K562 (cell line): ENCODE data around the gene MFSD12. TPM values are rescaled to one million over a fixed set of nuclear protein-coding genes. Genes with fewer than 3 reads are reported as not detected.

Experiments
- AFF1 ChIP-seq, 2 experiments: fragments of 450-650 bp; IDR thresholded peaks; 2 replicates each; pipeline ENCODE4 v1.6.1; 2018; ENCODE audit warnings: mild to moderate bottlenecking in 2 of 2, low read depth in 1 of 2; ENCODE audit not compliant: partially characterized antibody in 2 of 2
- CREBBP ChIP-seq: IDR thresholded peaks from one replicate; pipeline ENCODE4 v1.6.1; 2012; ENCODE audit warnings: low read depth, mild to moderate bottlenecking, control low read depth, inconsistent platforms, low read length
- GMEB1 ChIP-seq: fragments of 250-450 bp; sonication (Bioruptor Pico); IDR thresholded peaks from 2 replicates; pipeline ENCODE4 v1.4.0; 2020; ENCODE audit warnings: mild to moderate bottlenecking
- MYBL2 ChIP-seq, 2 experiments: fragments of 450-650 bp in 1 of 2; sonication (generic) in 1 of 2; formaldehyde crosslinking in 1 of 2; IDR thresholded peaks; 2 replicates each; pipeline versions ENCODE4 v1.6.1 to v1.8.1; 2017 to 2022; ENCODE audit warnings: borderline replicate concordance in 1 of 2, inconsistent platforms in 1 of 2, low read depth in 1 of 2, mild to moderate bottlenecking in 1 of 2, missing genetic modification reagents in 1 of 2, moderate library complexity in 1 of 2
- SMARCA4 ChIP-seq: fragments of 450-650 bp; IDR thresholded peaks from 2 replicates; pipeline ENCODE4 v1.6.1; 2016
- STAT5B ChIP-seq: fragments of 250-450 bp; sonication (Bioruptor Pico); IDR thresholded peaks from 2 replicates; pipeline ENCODE4 v1.8.0; 2021; ENCODE audit warnings: mild to moderate bottlenecking, inconsistent platforms
- TAF1 ChIP-seq: IDR thresholded peaks from 2 replicates; pipeline ENCODE4 v1.6.1; 2011; ENCODE audit warnings: mild to moderate bottlenecking, low read length, moderate library complexity; ENCODE audit not compliant: insufficient read depth, control insufficient read depth, severe bottlenecking; ENCODE audit errors: extremely low read depth
- YBX1 ChIP-seq: fragments of 450-650 bp; IDR thresholded peaks from 2 replicates; pipeline ENCODE4 v1.7.1; 2016; ENCODE audit warnings: mild to moderate bottlenecking
- ZBTB17 ChIP-seq: fragments of 450-650 bp; formaldehyde crosslinking; IDR thresholded peaks from 2 replicates; pipeline ENCODE4 v1.4.0; 2020; ENCODE audit warnings: mild to moderate bottlenecking
- ZBTB9 ChIP-seq: fragments of 450-650 bp; formaldehyde crosslinking; IDR thresholded peaks from 2 replicates; pipeline ENCODE4 v1.4.0; 2020; ENCODE audit warnings: mild to moderate bottlenecking, moderate library complexity
- ZNF507 ChIP-seq: conservative IDR thresholded peaks from 2 replicates; pipeline ENCODE4 v1.6.1; 2017; ENCODE audit warnings: missing genetic modification characterization, missing compliant biosample characterization
- ZNF77 ChIP-seq: fragments of 250-450 bp; sonication (Bioruptor Pico); IDR thresholded peaks from 2 replicates; pipeline ENCODE4 v1.5.0; 2020
- polyA plus RNA-seq, 8 experiments: library from polyadenylated mRNA; depleted of rRNA in 4 of 8; stranded (reverse) in 5 of 8; unstranded in 3 of 8; fragments of >200 nt; fragmentation: Nextera tagmentation in 2 of 8; fragmentation: Illumina TruSeq in 1 of 8; extraction: Ambion mirVana in 2 of 8; extraction: Trizol in 1 of 8; gene quantifications; 2 replicates each; pipeline versions ENCODE4 v1.2.1 to v1.2.3, GENCODE V29; 2011 to 2014; ENCODE audit warnings: inconsistent platforms in 1 of 8, missing spikeins in 1 of 8
- total RNA-seq, 7 experiments: library from RNA; depleted of rRNA in 6 of 7; stranded (reverse); fragments of >200 nt in 6 of 7; fragmentation: Illumina TruSeq in 2 of 7; extraction: Trizol in 2 of 7; gene quantifications; 2 replicates each; pipeline versions ENCODE4 v1.2.1 to v1.2.3, GENCODE V29; 2011 to 2021; ENCODE audit warnings: low replicate concordance in 1 of 7
- TF ChIP-seq, protein P1 (sequence below): sonication (generic); formaldehyde crosslinking; IDR thresholded peaks from 2 replicates; pipeline ENCODE4 v1.8.0; 2022; ENCODE audit warnings: mild to moderate bottlenecking, low read depth, missing genetic modification reagents
- TF ChIP-seq, protein P2 (sequence below): sonication (generic); formaldehyde crosslinking; IDR thresholded peaks from 2 replicates; pipeline ENCODE4 v1.8.0; 2022; ENCODE audit warnings: mild to moderate bottlenecking, missing genetic modification reagents

The MFSD12 gene
- total and polyA plus RNA-seq, 9 of the 15 experiments (the other 6 are each of a cell fraction or from before 2014, with no cell fraction given): 0.69 to 112 (median 31.8) TPM

DNA sequence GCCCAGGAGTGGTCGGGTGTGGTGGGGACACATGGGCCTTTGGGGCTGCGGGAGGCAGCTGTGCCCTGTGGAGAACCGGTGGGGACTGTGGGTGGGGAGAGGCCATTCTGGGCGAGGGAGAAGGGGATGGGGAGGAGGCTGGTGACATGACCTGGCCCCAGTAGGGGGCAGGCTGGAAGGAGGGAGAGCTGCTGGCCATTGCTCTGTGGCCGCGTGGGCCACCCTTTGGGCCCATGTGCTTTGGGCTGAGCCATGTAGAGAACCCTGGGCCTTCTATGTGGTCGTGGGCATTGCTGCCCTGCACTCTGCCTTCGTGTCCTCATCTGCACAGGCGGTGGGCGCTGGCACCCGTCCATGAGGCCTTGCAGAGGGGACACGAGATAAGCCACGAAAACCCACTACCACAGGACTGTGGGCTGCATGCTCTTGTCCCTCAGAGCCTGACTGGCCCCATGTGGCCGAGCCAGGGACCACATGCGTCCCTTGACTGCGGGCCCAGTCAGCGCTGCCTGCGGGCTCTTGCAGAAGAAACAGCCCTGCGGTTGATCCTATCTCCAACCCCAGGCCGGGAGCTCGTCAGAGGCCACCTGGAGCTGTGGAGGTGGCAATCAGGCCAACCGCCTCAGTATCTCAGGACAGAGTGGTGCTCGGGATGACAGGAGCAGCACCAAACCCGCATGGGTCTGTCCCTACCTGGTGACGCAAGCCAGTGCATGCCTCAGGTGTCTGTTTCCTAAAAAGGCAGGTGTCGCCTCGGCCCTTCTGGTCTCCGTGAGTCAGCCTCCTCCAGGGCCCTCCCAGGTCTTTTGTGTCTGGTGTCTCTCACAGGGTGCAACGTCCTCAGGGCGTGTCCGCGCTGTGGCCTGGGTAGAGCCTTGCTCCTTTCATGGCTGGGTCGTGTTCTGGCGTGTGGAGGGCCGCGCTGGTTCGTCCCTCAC, 37.0 kb downstream of the MFSD12 start (continued):
- peak; percentile 98 for TF ChIP-seq ZBTB9 (CRISPR knock-in tag)
- TF ChIP-seq, protein P1, sequence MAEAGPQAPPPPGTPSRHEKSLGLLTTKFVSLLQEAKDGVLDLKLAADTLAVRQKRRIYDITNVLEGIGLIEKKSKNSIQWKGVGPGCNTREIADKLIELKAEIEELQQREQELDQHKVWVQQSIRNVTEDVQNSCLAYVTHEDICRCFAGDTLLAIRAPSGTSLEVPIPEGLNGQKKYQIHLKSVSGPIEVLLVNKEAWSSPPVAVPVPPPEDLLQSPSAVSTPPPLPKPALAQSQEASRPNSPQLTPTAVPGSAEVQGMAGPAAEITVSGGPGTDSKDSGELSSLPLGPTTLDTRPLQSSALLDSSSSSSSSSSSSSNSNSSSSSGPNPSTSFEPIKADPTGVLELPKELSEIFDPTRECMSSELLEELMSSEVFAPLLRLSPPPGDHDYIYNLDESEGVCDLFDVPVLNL: peak; percentile 34; the same call in 1 of the 2 replicates
- no peak for TF ChIP-seq ZNF507 (tag)
- TF ChIP-seq, protein P2, sequence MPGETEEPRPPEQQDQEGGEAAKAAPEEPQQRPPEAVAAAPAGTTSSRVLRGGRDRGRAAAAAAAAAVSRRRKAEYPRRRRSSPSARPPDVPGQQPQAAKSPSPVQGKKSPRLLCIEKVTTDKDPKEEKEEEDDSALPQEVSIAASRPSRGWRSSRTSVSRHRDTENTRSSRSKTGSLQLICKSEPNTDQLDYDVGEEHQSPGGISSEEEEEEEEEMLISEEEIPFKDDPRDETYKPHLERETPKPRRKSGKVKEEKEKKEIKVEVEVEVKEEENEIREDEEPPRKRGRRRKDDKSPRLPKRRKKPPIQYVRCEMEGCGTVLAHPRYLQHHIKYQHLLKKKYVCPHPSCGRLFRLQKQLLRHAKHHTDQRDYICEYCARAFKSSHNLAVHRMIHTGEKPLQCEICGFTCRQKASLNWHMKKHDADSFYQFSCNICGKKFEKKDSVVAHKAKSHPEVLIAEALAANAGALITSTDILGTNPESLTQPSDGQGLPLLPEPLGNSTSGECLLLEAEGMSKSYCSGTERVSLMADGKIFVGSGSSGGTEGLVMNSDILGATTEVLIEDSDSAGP (CRISPR knock-in tag): peak; percentile 69; the same call in 1 of the 2 replicates
- TF ChIP-seq ZBTB17 (CRISPR knock-in tag): peak; percentile 62
- peak; percentile 64 for TF ChIP-seq SMARCA4
- TF ChIP-seq ZNF77 (CRISPR knock-in tag): no peak
- TF ChIP-seq YBX1: no peak
- TF ChIP-seq STAT5B: no peak
- TF ChIP-seq MYBL2 (IDR thresholded peaks at IDR 0.05; ENCODE audit: low read depth): no peak
- no peak for TF ChIP-seq MYBL2 (CRISPR knock-in tag; IDR thresholded peaks at IDR 0.05; ENCODE audit: borderline replicate concordance)
- TF ChIP-seq GMEB1 (CRISPR knock-in tag): no peak
- TF ChIP-seq TAF1: peak; percentile 27
- TF ChIP-seq AFF1 (IDR thresholded peaks at IDR 0.05; ENCODE audit: low read depth in 1 of 2, partially characterized antibody in 2 of 2): peak in 1 of 2 experiments; percentile 27
- TF ChIP-seq CREBBP: no peak
